Measurements from ENCODE around the gene ILK. TPM values are rescaled to one million over a fixed set of nuclear protein-coding genes. Genes with fewer than 3 reads are reported as not detected.

Gene ILK
- total and polyA plus RNA-seq, 2 donors, result 216 to 578 TPM

- Histone ChIP-seq H3K4me3 (ENCODE audit: low read depth, low read length) (no peak overlapping the region), H3K4me1 (ENCODE audit: insufficient read depth) (no peaks in the 10 kb centered on the region), H3K36me3 (ENCODE audit: insufficient read depth) (no peaks in the 10 kb centered on the region), H3K27ac (ENCODE audit: low read depth) (no peak overlapping the region)
- WGBS, result 88% methylated on average over 13 of the region's 13 CpGs
- no peak for DNase-seq (ENCODE audit: extremely low spot score)
Measured at GRCh38 chr11:6566704-6567370, 36.7 kb upstream of the ILK start.

DNA sequence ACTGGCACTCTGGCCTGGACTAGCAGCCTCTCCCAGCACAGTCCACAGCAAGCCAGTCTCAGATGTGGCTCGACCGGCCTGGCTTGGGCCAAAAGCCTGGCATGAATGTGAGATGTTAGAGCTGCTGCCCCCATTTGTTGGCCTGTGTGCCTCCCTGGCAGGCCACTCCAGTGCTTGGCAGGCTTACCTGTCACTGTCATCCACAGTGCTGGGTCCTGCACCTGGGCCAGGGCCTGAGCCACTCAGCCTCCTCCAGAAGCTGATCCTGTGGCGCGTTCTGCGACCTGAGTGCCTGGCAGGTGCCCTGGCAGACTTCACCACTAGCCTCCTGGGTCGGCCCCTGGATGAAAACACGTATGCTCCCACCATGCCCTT lies 36.2 kb upstream of the ILK start:
- DNase-seq (ENCODE audit: extremely low spot score), result no peak
- WGBS, result 95% methylated on average over 7 of the region's 7 CpGs
- H3K36me3 ChIP-seq (ENCODE audit: insufficient read depth), result no peaks in the 10 kb centered on the region
- H3K4me3 ChIP-seq (ENCODE audit: low read depth, low read length), result no peak overlapping the region
- H3K4me1 ChIP-seq (ENCODE audit: insufficient read depth), result no peaks in the 10 kb centered on the region
- no peak overlapping the region for H3K27ac ChIP-seq (ENCODE audit: low read depth)

DNA sequence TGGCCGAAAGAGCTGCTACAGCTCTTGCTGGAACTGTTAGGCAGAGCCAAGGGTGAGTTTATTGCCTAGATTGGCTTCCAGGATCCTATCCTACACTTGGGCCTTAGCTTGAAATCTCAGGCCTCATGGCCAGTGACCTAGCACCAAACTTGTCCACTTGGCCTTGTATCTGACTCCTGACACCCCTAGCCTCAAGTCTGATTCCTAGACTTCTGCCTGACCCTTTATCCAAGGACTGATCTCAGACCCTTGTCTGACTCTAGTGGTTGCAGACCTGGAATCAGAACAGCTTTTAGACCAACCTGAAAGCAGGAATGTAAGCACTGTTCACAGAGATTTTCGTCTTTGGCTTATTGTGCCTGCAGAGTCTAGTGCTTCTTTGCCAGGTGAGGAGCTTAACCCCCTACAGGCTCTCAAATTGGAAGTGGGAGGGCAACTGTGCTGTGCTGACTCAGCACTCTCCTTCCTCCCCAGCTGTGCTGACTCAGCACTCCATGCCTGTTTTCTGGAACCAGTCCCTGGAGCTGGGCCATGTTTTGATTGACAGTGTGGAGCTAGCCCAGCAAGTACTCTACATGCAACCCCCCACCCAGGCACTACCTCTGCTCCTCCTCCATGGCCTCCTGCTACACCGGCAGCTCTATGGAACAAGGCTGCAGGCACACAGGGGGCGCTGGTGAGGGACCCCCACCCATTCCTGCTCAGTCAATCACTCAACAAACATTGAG lies 35.2 kb upstream of the ILK start:
- Histone ChIP-seq H3K4me3 (ENCODE audit: low read depth, low read length) (no peak overlapping the region), H3K36me3 (ENCODE audit: insufficient read depth) (no peaks in the 10 kb centered on the region), H3K27ac (ENCODE audit: low read depth) (no peak overlapping the region), H3K4me1 (ENCODE audit: insufficient read depth) (no peaks in the 10 kb centered on the region)
- 64% methylated on average over 4 of the region's 4 CpGs for whole genome bisulfite sequencing
- DNase-seq (ENCODE audit: extremely low spot score), result no peak

- DNase-seq (ENCODE audit: extremely low spot score), result no peak
- H3K4me3 ChIP-seq (ENCODE audit: low read depth, low read length), result no peak overlapping the region
- no peaks in the 10 kb centered on the region for H3K36me3 ChIP-seq (ENCODE audit: insufficient read depth)
- H3K27ac ChIP-seq (ENCODE audit: low read depth), result no peak overlapping the region
- H3K4me1 ChIP-seq (ENCODE audit: insufficient read depth), result no peaks in the 10 kb centered on the region
- WGBS, result 86% methylated on average over 5 of the region's 5 CpGs
Measured at GRCh38 chr11:6569706-6570105, 33.9 kb upstream of the ILK start.

DNA sequence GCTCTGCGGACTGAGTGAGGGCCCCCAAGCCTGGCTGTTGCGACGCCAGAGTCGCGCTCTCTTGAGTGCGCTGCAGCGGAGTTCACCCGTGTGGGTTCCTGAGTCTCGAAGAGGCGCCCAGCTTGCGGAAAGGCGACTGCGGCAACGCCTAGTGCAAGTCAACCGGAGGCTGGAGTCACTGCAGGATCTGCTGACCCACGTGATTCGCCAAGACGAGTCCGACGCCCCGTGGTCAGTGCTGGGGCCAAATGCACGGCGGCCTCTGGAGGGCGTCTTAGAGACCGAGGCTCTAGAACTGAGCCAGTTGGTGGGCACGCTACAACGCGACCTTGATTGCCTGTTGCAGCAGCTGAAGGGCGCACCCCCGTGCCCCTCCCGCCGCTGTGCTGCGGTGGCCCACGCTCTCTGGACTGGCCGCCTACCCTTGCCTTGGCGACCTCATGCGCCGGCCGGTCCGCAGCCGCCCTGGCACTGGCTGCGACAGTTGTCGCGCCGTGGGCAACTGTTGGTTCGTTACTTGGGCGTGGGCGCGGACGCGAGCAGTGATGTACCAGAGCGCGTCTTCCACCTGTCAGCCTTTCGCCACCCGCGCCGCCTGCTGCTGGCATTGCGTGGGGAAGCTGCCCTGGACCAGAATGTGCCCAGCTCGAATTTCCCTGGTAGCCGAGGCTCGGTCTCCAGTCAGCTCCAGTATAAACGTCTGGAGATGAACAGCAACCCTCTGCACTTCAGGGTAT lies 32.7 kb upstream of the ILK start:
- no peak overlapping the region for H3K27ac ChIP-seq (ENCODE audit: low read depth)
- 64% methylated on average over 62 of the region's 62 CpGs for WGBS
- no peak overlapping the region for H3K4me3 ChIP-seq (ENCODE audit: low read depth, low read length)
- no peaks in the 10 kb centered on the region for H3K4me1 ChIP-seq (ENCODE audit: insufficient read depth)
- DNase-seq (ENCODE audit: extremely low spot score), result no peak
- no peaks in the 10 kb centered on the region for H3K36me3 ChIP-seq (ENCODE audit: insufficient read depth)

DNA sequence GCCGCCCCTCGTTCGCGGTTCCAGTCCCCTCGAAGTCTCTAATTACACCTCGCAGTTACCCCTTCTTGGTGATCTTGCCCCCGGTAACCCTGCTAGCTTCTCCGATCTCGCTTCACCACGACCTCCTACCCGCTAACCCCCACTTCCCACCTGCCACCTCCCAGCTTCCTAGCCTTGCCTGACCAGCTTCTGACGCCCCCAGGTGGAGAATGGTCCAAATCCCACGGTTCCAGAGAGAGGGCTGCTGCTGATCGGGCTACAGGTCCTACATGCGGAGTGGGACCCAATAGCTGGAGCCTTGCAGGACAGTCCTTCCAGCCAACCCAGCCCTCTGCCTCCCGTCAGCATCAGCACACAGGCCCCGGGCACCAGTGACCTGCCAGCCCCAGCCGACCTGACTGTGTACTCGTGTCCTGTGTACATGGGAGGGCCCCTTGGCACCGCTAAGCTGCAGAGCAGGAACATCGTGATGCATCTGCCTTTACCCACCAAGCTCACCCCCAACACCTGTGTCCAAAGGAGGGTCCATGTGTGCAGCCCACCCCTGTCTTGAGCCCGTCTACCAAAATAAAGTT lies 32.1 kb upstream of the ILK start:
- Histone ChIP-seq H3K27ac (ENCODE audit: low read depth) (no peak overlapping the region), H3K36me3 (ENCODE audit: insufficient read depth) (no peaks in the 10 kb centered on the region), H3K4me3 (ENCODE audit: low read depth, low read length) (no peak overlapping the region), H3K4me1 (ENCODE audit: insufficient read depth) (no peaks in the 10 kb centered on the region)
- 71% methylated on average over 22 of the region's 22 CpGs for WGBS
- DNase-seq (ENCODE audit: extremely low spot score), result no peak

DNA sequence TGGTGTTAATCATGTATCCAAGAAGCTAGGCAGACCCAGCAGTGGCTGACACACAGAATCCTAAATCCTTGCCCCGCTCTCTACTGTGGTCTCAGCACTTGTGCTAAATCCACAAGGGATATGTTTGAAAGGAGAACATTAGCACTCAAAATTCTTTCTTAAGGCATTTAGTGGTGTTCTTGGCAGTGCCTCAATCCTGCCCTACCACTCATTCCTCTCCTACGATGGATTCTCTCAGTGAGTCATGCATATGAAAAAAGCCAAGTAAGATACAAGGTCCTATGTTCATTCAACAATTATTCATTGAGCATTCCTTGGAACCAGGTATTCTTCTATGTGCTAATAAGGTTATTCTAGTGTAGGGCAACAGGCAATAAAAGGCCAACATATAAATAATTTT lies 31.4 kb upstream of the ILK start:
- Histone ChIP-seq H3K4me3 (ENCODE audit: low read depth, low read length) (no peak overlapping the region), H3K27ac (ENCODE audit: low read depth) (no peak overlapping the region), H3K4me1 (ENCODE audit: insufficient read depth) (no peaks in the 10 kb centered on the region), H3K36me3 (ENCODE audit: insufficient read depth) (no peaks in the 10 kb centered on the region)
- 59% methylated on average over 2 of the region's 2 CpGs for WGBS
- DNase-seq (ENCODE audit: extremely low spot score), result no peak

DNA sequence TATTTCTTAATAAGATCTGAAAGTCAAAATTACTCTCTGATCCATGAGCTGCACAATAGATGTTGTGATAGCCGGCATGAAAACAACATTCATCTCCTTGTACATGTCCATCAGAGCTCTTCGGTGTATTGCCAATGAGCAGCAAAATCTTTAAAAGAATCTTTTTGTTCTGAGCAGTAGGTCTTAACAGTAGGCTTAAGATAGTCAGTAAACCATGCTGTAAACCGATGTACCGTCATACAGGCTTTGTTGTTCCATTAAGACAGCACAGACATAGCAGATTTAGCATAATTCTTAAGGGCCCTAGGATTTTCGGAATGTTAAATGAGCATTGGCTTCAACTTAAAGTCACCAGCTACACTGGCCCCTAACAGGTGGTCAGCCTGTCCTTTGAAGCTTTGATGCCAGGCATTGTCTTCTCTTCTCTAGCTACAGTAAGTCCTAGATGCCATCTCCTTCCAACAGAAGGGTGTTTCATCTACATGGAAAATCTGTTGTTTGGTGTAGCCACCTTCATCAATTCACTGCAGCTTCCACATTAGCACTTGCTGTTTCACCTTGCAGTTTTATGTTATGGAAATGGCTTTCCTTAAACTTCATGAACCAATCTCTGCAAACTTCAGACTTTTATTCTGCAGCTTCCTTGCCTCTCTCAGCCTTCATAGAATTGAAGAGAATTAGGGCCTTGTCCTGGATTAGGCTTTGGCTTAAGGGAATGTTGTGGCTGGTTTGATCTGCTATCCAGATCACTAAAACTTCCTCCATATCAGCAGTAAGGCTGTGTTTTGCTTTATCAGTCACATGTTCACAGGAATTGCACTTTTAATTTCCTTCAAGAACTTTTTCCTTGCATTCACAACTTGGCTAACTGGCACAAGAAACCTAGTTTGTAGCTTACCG lies 28.5 kb upstream of the ILK start:
- 86% methylated on average over 6 of the region's 6 CpGs for WGBS
- Histone ChIP-seq H3K27ac (ENCODE audit: low read depth) (no peak overlapping the region), H3K36me3 (ENCODE audit: insufficient read depth) (no peaks in the 10 kb centered on the region), H3K4me3 (ENCODE audit: low read depth, low read length) (no peak overlapping the region), H3K4me1 (ENCODE audit: insufficient read depth) (no peaks in the 10 kb centered on the region)
- no peak for DNase-seq (ENCODE audit: extremely low spot score)

- H3K27ac ChIP-seq (ENCODE audit: low read depth), result no peak overlapping the region
- DNase-seq (ENCODE audit: extremely low spot score), result peak; percentile 64
- H3K4me1 ChIP-seq (ENCODE audit: insufficient read depth), result no peaks in the 10 kb centered on the region
- no peak overlapping the region for H3K4me3 ChIP-seq (ENCODE audit: low read depth, low read length)
- WGBS, result 21% methylated on average over 6 of the region's 6 CpGs
- H3K36me3 ChIP-seq (ENCODE audit: insufficient read depth), result no peaks in the 10 kb centered on the region
Measured at GRCh38 chr11:6576471-6577373, 26.9 kb upstream of the ILK start.

- Histone ChIP-seq H3K27ac (ENCODE audit: low read depth) (no peak overlapping the region), H3K36me3 (ENCODE audit: insufficient read depth) (no peaks in the 10 kb centered on the region), H3K4me1 (ENCODE audit: insufficient read depth) (no peaks in the 10 kb centered on the region), H3K4me3 (ENCODE audit: low read depth, low read length) (no peak overlapping the region)
- DNase-seq (ENCODE audit: extremely low spot score), result no peak
- 92% methylated on average over 1 of the region's 1 CpG for WGBS
Measured at GRCh38 chr11:6578134-6578533, 25.4 kb upstream of the ILK start.

- Histone ChIP-seq H3K27ac (ENCODE audit: low read depth) (no peak overlapping the region), H3K4me1 (ENCODE audit: insufficient read depth) (no peaks in the 10 kb centered on the region), H3K36me3 (ENCODE audit: insufficient read depth) (no peaks in the 10 kb centered on the region), H3K4me3 (ENCODE audit: low read depth, low read length) (no peak overlapping the region)
- no peak for DNase-seq (ENCODE audit: extremely low spot score)
- 79% methylated on average over 2 of the region's 2 CpGs for WGBS
Measured at GRCh38 chr11:6579681-6580080, 23.9 kb upstream of the ILK start.

GRCh38 chr11:6583584-6583983 lies 20.0 kb upstream of the ILK start:
- DNase-seq (ENCODE audit: extremely low spot score), result no peak
- Histone ChIP-seq H3K4me1 (ENCODE audit: insufficient read depth) (no peaks in the 10 kb centered on the region), H3K27ac (ENCODE audit: low read depth) (no peak overlapping the region), H3K4me3 (ENCODE audit: low read depth, low read length) (no peak overlapping the region), H3K36me3 (ENCODE audit: insufficient read depth) (no peaks in the 10 kb centered on the region)
- WGBS, result 98% methylated on average over 1 of the region's 1 CpG
